Activated naive CD8-positive, alpha-beta T cell treated with anti-CD3 and anti-CD28 coated beads for 36 hours (primary cell): ENCODE results near the gene TOPORS. TPM values are rescaled to one million over a fixed set of nuclear protein-coding genes. Genes with fewer than 3 reads are reported as not detected.
"Not testable (repeated sequence)": the region's sequence is repeated elsewhere in the genome, so short reads cannot be mapped to it uniquely, and the experiment has no call there.

ENCODE experiments used
- DNase-seq: peaks from one replicate; pipeline ENCODE4 v3.0.0; 2021
- H3K27ac Mint-ChIP-seq: one replicate; pipeline ENCODE4 v1.8.0; 2022; ENCODE audit warnings: mild to moderate bottlenecking, moderate library complexity, mixed read lengths
- H3K27me3 Mint-ChIP-seq: one replicate; pipeline ENCODE4 v1.8.0; 2022; ENCODE audit warnings: mild to moderate bottlenecking, mixed read lengths
- H3K36me3 Mint-ChIP-seq: one replicate; pipeline ENCODE4 v1.8.0; 2021; ENCODE audit warnings: mild to moderate bottlenecking, mixed read lengths
- H3K4me1 Mint-ChIP-seq: one replicate; pipeline ENCODE4 v1.8.0; 2021; ENCODE audit warnings: mixed read lengths
- H3K4me3 Mint-ChIP-seq: one replicate; pipeline ENCODE4 v1.8.0; 2022; ENCODE audit warnings: mild to moderate bottlenecking, moderate library complexity, mixed read lengths
- H3K9me3 Mint-ChIP-seq: one replicate; pipeline ENCODE4 v1.8.0; 2022; ENCODE audit warnings: mixed read lengths
- total RNA-seq, 2 experiments: library from RNA; stranded (reverse); gene quantifications; one replicate each; pipeline ENCODE4 v1.2.3, GENCODE V29; 2021

The TOPORS gene
- total RNA-seq, 2 experiments from 2014 or later, result 21.1 to 21.7 TPM

DNA sequence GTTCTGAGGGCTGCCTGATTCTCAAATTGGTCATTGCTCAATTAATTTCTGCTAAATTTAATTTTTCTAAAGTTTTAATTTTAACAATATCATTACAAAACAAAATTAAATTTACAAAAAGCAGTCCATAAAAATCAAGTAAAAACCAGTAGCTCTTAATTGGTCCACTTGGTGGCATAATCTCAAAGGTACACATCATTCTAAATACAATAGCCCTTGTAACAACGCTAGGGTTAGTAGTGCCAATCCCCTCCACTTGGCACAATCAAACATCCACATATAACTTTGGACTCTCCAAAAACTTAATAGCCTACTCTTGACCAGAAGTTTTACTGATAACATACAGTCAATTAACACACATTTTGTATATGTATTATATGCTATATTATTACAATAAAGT is 22.5 kb upstream of the TOPORS start:
- Mint-ChIP-seq H3K27me3 (peaks cover 8% of the 10 kb centered on the region), H3K36me3 (peaks cover 6% of the 10 kb centered on the region), H3K9me3 (no peaks in the 10 kb centered on the region), H3K4me1 (peaks cover 15% of the 10 kb centered on the region), H3K4me3 (no peak overlapping the region), H3K27ac (no peak overlapping the region)
- DNase-seq, result no peak

- H3K9me3 Mint-ChIP-seq, result no peaks in the 10 kb centered on the region
- peak overlapping the region; percentile 98 for H3K4me3 Mint-ChIP-seq
- DNase-seq, result no peak
- peaks cover 16% of the 10 kb centered on the region for H3K4me1 Mint-ChIP-seq
- no peak overlapping the region for H3K27ac Mint-ChIP-seq
- peaks cover 6% of the 10 kb centered on the region for H3K36me3 Mint-ChIP-seq
- H3K27me3 Mint-ChIP-seq, result no peaks in the 10 kb centered on the region
Measured at GRCh38 chr9:32573821-32574220, 21.4 kb upstream of the TOPORS start.

DNA sequence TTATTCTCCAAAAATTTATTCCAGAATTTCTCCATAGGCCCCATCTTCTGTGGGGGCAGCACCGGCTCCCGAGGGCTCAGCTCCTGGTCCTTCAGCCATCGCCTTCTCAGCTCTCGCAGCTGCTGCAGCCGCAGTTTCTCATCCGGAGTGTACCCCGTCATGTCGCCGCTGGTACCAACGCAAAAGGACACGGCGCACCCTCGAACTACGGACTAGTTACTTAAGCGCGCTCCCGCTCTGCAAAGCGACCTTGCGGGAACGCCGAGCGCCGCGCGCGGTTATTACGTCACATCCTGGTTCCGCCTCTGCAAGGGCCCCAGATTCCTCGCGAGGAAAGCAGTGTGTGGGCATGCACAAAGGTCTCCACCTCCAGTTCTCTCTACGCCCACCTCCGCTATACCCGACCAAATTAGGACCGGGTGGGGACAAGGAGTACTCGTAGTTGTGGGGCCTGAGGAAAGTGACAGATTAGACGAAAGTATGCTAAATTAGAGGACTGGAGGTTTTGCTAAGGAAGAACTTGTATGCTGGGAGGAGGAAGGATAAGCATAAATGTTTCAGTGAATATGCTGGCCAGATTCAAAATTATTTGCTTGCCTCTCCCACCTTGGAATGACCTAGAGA is 20.6 kb upstream of the TOPORS start, which contains the start of gene NDUFB6:
Gene NDUFB6 (minus strand): TSS at position 260 of the 624 bp plus-strand sequence. CDS start 99 bp downstream, at position 161.
- H3K4me3 Mint-ChIP-seq, result peak within 1 kb of the TSS; percentile 98
- DNase-seq, result peak; percentile 93
- H3K4me1 Mint-ChIP-seq, result peaks cover 16% of the 10 kb centered on the region
- no peaks in the 10 kb centered on the region for H3K27me3 Mint-ChIP-seq
- no peaks in the 10 kb centered on the region for H3K9me3 Mint-ChIP-seq
- peak within 1 kb of the TSS; percentile 97 for H3K27ac Mint-ChIP-seq
- H3K36me3 Mint-ChIP-seq, result peaks cover 10% of the 10 kb centered on the region

DNA sequence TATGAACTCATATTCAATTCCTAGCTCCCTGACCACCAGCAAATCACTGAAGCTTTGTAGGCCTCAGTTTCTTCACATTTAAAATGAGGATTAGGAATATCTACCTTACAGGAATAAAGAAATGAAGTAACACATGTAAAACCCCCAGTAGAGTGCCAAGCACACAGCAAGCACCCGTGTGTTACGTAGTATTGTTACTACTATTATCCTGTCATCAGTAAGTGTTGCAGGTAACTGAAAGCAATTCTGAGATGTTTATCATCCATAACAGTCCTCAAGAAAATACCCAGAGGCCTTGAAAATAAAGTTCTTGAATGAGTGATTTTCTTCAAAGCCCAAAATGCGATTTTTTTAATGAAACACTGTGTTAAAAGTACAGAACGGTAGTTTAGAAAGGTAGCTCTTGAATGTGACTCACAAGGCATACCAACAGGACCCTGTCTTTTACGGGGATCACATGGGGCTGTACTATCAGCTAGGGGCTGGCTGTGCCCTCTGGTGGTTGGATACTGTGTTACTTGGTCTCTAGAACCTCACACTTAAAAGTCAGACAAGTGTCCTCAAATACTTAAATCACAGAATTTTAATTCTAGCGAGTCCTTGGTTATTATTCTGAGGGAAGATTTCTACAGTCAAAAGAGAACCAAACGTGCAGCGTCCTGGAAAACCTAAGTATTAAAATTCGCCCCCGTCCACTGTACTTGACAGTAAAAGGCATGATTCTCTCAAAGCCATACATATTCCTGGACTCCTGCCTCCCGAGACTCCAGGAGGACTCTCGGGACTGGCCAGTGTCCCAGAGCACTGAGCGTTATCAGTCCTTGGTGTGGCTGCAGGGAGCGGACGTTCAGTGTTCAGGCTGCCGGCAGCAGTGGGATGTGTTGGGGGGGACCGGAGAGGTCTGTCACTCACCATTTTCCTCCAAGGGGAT is 19.8 kb upstream of the TOPORS start:
- H3K9me3 Mint-ChIP-seq, result no peaks in the 10 kb centered on the region
- H3K27ac Mint-ChIP-seq, result peak overlapping the region; percentile 97
- no peaks in the 10 kb centered on the region for H3K27me3 Mint-ChIP-seq
- H3K36me3 Mint-ChIP-seq, result peaks cover 14% of the 10 kb centered on the region
- H3K4me3 Mint-ChIP-seq, result peak overlapping the region; percentile 98
- peaks cover 16% of the 10 kb centered on the region for H3K4me1 Mint-ChIP-seq
- peak; percentile 66 for DNase-seq

DNA sequence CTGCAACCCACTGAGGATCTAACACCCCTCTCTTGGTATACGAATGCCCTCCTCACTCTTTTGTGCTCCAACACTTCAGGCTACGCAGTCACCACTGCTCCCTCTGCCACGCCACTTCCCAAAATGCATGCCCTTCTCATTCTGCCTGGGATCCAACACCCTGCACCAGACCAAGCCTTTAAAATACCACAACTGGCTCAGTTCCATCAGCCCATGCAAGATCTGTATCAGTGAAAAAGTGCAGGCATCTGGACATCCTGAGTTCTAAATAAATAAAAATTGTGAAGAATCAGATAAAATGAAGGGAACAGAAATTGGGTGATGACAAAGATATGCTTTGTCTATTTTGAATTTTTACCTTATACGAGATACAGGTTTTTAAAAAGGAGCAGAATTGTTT is 17.9 kb upstream of the TOPORS start:
- Mint-ChIP-seq H3K4me3 (no peak overlapping the region), H3K27me3 (no peaks in the 10 kb centered on the region), H3K9me3 (no peaks in the 10 kb centered on the region), H3K27ac (no peak overlapping the region), H3K4me1 (peaks cover 16% of the 10 kb centered on the region), H3K36me3 (peaks cover 20% of the 10 kb centered on the region)
- DNase-seq, result no peak

- H3K27me3 Mint-ChIP-seq, result no peaks in the 10 kb centered on the region
- H3K9me3 Mint-ChIP-seq, result no peaks in the 10 kb centered on the region
- peaks cover 12% of the 10 kb centered on the region for H3K4me1 Mint-ChIP-seq
- no peak overlapping the region for H3K4me3 Mint-ChIP-seq
- DNase-seq, result no peak
- no peak overlapping the region for H3K27ac Mint-ChIP-seq
- H3K36me3 Mint-ChIP-seq, result peaks cover 29% of the 10 kb centered on the region
Measured at GRCh38 chr9:32566770-32567169, 14.4 kb upstream of the TOPORS start.

- Mint-ChIP-seq H3K27me3 (no peaks in the 10 kb centered on the region), H3K27ac (no peak overlapping the region), H3K4me3 (no peak overlapping the region), H3K36me3 (peaks cover 32% of the 10 kb centered on the region), H3K4me1 (peaks cover 11% of the 10 kb centered on the region), H3K9me3 (no peaks in the 10 kb centered on the region)
- DNase-seq, result no peak
Measured at GRCh38 chr9:32565967-32566366, 13.6 kb upstream of the TOPORS start.

GRCh38 chr9:32558408-32558934 is 6.1 kb upstream of the TOPORS start:
- Mint-ChIP-seq H3K4me1 (peaks cover 35% of the 10 kb centered on the region), H3K36me3 (peaks cover 11% of the 10 kb centered on the region), H3K9me3 (no peaks in the 10 kb centered on the region), H3K27me3 (no peaks in the 10 kb centered on the region), H3K27ac (peak overlapping the region; percentile 47), H3K4me3 (no peak overlapping the region)
- DNase-seq, result no peak

DNA sequence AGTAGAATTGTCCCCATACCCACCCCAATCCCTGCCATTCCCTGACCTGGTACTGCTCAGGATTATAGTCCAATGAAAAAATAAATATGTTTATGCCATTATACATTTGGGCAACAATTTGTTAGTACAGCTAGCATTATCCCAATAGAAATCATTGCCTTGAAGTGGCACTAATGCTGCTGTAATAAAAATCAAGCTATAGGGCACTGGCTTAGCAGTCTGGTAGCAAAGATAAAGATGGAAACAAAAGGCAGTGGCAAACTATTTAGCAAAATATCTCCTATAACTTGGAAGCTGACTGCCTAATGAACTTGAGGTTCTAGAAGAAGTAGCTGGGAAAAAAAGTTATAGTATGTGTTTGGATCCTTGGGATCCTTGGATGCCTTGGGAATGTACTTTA is 2.2 kb upstream of the TOPORS start:
- H3K36me3 Mint-ChIP-seq, result peaks cover 32% of the 10 kb centered on the region
- no peak overlapping the region for H3K4me3 Mint-ChIP-seq
- H3K27me3 Mint-ChIP-seq, result no peaks in the 10 kb centered on the region
- peaks cover 37% of the 10 kb centered on the region for H3K4me1 Mint-ChIP-seq
- no peak for DNase-seq
- peak overlapping the region; percentile 61 for H3K27ac Mint-ChIP-seq
- no peaks in the 10 kb centered on the region for H3K9me3 Mint-ChIP-seq

DNA sequence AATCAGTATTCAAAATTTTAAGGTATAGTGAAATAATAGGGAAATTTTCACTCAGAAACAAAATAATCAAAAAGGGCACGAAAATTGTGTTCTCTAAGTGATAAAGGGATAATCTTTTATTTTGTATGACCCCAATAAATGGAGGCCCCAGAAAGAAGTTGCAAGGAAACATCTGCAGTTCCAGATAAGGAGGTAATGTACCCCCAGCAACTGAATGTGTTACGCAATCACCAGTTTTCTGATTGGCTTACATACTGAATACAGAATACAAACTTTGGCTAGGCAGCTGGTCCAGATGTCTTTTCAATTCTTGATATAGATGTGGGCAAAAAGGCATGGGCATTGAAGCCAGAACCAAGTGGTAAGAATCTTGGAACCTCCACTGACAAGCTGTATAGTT is 1.7 kb upstream of the TOPORS start:
- Mint-ChIP-seq H3K36me3 (peaks cover 32% of the 10 kb centered on the region), H3K27me3 (no peaks in the 10 kb centered on the region), H3K27ac (no peak overlapping the region), H3K9me3 (no peaks in the 10 kb centered on the region), H3K4me3 (no peak overlapping the region), H3K4me1 (peaks cover 36% of the 10 kb centered on the region)
- DNase-seq, result no peak

DNA sequence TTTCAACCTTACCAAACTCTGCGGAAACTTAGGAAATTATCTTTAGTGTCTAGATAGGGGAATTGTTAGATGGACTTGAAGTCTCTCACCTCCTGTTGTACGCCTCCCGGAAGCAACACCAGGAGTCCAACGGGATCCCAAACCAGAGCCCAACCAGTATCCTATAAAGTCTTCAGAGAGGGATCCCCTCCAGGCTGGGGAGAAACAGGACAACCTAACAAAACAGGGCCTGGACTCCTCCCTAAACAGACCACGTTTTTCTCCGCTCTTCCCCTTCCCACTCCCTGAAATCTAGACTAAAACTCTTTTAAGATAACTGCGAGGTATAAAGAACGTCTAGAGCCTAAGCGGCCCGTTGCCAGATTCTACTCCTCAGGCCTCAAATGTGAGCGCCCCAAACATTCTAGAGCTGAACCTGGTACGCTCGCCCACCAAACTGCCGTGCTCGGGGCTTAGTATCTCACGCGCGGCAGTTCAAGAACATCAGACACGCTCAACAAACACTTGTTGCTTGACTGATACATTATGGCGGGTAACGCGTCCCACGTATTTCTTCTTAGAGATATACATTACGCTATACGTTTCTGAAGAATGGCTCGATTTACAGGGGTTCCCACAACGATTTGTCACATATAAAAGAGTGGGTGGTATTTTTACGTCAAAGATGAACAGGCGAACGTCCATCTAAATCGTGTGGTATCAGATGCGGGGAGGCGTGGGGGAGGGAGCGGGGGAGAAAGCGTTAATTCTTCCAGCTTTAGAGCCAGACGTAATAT is 922 bp downstream of the TOPORS start:
- peak; percentile 46 for DNase-seq
- peak overlapping the region; percentile 100 for H3K4me3 Mint-ChIP-seq

DNA sequence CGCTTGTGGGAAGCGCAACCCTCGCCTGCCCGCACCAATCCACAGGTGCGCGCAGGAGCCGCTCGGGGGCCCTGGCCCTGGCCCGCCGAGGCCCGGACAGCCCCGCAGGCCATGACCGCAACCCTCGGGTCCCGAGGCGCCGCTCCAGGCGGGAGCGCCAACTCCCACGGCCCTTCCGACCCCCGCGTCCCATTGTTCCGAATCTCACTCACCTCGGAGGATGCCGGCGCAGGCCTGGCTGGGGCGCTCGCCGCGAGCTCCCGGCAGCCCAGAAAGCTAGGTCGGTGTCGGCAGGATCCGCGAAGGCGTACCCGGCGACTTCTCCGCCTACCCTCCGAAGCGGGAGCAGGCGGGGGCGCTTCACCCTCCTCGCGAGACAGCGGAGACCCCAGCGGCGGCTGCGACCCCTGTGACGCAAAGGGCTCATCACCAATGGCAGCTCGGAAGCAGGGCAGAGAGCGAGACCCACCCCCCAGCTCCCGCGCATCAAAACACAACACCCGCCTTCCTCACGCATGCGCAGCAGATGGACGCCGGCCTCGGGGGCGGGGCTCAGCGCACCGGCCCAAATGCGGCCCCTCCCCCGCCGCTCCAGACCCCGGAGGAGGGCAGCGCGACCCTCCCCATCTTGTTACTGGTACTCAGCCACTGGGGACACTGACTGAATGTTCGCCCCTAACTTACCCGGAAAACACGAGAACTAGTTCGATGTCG is 1.7 kb downstream of the TOPORS start:
- peak overlapping the region; percentile 99 for H3K27ac Mint-ChIP-seq
- DNase-seq, result peak; percentile 90
- peak overlapping the region; percentile 100 for H3K4me3 Mint-ChIP-seq
- H3K9me3 Mint-ChIP-seq, result no peaks in the 10 kb centered on the region
- peaks cover 35% of the 10 kb centered on the region for H3K36me3 Mint-ChIP-seq
- H3K4me1 Mint-ChIP-seq, result peaks cover 37% of the 10 kb centered on the region
- H3K27me3 Mint-ChIP-seq, result no peaks in the 10 kb centered on the region

More for the DNA sequence above, 922 bp downstream of the TOPORS start:
- H3K27me3 Mint-ChIP-seq, result no peaks in the 10 kb centered on the region
- peaks cover 40% of the 10 kb centered on the region for H3K4me1 Mint-ChIP-seq
- peak overlapping the region; percentile 99 for H3K27ac Mint-ChIP-seq
- no peaks in the 10 kb centered on the region for H3K9me3 Mint-ChIP-seq
- peaks cover 35% of the 10 kb centered on the region for H3K36me3 Mint-ChIP-seq

- Mint-ChIP-seq H3K9me3 (no peaks in the 10 kb centered on the region), H3K36me3 (peaks cover 35% of the 10 kb centered on the region), H3K27ac (peak overlapping the region; percentile 31), H3K4me1 (peaks cover 40% of the 10 kb centered on the region), H3K4me3 (peak overlapping the region; percentile 100), H3K27me3 (no peaks in the 10 kb centered on the region)
- no peak for DNase-seq
Measured at GRCh38 chr9:32550150-32550561, 2.2 kb downstream of the TOPORS start.

GRCh38 chr9:32548213-32548612 is 4.2 kb downstream of the TOPORS start:
- not testable (repeated sequence) for H3K9me3 Mint-ChIP-seq, H3K27me3 Mint-ChIP-seq, DNase-seq, H3K4me3 Mint-ChIP-seq, H3K27ac Mint-ChIP-seq
- H3K4me1 Mint-ChIP-seq, result peaks cover 30% of the 10 kb centered on the region
- peaks cover 38% of the 10 kb centered on the region for H3K36me3 Mint-ChIP-seq
